ENCODE data around the gene MRPS6.

MRPS6 gene

DNA sequence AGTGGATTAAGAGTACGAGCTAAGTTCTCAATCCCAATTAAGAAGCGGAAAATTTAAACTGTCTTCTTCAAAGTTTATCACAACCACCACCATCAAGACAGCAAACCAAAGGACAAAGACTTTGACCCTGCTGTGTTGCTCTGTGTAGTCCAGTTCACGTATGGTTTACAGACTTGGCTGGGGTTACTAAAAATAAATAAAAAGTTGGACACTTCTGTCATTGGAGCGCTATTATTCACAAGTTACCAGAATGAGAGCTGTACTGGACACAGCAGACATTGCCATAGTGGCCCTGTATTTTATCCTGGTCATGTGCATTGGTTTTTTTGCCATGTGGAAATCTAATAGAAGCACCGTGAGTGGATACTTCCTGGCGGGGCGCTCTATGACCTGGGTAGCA lies 21.6 kb downstream of the MRPS6 start:
- in situ Hi-C loops (cut with HindIII; ENCODE audit: low sequenced_read_pairs): loop anchor here (5.0 kb wide), 2 partner anchors 43 to 57 kb away; no protein-coding TSS in a partner anchor

DNA sequence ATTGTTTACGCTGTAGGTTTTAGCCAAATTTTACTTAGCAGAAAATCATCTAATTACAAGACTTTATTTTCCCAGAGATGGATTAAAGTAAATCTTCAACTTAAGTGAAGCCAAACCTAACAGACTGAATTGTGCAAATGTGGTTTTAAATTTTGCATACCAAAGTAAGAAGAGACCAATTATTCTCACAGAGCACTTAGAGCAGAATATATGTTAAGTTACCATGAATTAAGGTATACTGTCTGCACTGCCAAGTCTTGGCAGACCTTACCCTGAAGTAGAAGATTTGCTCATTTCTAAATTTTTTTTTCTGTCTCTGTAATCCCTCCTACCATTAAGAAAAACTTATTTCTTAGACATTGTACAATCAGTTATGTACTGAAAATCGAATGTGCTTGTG lies 24.1 kb downstream of the MRPS6 start:
- in situ Hi-C loops (cut with HindIII; ENCODE audit: low sequenced_read_pairs): no loop called here

DNA sequence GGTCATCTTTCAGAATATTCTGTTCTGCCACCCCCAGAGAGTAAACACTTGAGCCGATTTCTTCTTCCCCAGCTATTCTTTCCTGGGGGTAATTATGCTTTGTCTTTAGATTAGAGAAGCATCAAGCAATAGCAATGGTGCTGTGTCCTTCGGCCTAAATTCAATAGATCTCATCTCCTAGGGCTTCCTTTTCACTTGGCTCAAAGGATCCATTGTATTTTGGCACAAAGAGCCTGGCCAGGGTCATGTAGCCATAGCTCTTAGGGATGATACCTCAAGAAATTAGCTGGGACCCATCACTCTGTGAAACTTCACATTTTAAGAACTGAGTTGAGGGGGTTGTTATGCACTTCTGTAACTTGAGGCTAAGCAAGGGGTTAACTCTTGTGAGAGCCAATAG lies 27.0 kb downstream of the MRPS6 start:
- in situ Hi-C loops (cut with HindIII; ENCODE audit: low sequenced_read_pairs): no loop called here

DNA sequence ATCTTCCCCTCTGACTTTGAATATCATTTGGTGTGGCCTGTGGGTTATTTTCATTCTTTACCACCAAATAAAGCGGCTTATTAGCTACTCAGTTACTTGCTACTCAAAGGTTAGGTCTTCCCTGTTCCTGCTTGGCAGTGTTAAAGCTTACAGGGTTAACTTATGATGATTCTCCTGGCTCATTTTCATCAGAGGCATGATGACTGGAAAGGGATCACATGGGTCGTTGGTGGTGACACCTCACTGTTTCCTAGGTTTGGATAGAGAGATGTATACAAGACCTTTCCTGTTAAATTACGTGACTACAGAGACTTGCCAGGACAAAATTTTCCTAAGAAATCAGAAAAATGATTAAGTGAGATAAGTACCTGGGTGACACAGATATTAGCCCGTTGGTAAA lies 27.4 kb downstream of the MRPS6 start:
- in situ Hi-C loops (cut with HindIII; ENCODE audit: low sequenced_read_pairs): no loop called here

DNA sequence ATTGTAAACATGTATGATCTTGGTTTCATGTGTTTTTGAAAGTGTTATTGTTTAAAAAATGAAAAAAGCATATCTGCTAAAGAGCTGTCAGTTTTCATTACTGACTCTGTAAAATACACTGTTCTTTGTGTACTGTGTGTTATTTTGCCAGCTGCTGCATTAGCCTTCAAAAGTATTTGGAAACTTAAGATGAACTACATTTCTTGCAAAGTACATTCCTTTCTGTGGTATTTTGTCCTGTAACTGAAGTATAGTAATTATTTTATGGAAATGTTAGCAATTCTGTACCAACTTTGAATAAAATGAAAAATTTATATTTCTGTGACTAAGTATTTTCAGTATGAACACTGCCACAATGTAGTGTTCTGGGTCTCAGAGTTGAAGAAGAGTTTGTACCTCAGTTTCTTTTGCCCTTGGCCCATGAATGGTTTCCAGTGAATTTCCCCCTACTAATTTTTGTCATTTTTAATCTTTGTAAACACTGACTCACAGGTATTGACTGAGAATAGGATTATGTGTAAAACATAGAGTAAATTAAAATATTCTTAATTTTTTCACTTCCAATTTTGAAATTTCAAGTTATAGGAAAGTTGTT lies 32.7 kb downstream of the MRPS6 start:
- in situ Hi-C loops (cut with HindIII; ENCODE audit: low sequenced_read_pairs): no loop called here

DNA sequence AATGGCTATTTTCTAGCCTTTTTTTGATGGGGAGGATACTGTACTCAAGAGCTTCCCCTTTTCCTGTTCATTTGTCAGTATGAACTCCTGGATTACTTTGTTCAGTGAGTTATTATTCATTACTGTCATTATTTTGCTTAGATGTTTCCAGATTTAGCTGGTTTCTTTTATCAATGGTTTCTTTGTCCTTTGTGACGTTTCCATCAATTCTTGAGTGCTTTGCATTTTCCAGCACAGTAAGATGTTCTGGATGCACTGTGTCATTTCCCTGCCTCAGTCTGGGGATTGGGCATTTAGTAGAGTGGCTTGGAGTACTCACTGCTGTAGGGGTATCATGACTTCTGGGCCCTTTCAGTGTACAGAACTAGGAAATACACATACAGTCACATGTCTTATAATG lies 34.2 kb downstream of the MRPS6 start:
- in situ Hi-C loops (cut with HindIII; ENCODE audit: low sequenced_read_pairs): no loop called here

DNA sequence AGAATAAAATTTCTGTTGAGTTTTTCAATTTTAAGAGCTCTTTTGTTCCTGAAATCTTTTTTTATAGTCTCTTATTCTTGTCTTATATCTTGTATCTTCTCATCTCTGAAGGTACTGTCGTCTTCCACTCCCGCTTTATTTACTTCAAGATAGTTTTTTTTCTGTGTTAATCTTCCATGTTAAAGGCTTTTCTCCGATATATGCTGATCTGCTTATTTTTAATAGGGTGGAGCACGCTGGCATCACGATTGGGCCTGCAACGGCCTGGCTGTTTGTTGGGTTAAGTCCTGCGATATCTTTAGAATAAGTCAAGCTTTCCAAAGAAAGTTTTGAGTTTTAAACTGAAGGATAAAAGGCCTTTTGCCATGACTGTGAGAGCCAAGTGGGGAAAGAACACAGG lies 35.7 kb downstream of the MRPS6 start:
- in situ Hi-C loops (cut with HindIII; ENCODE audit: low sequenced_read_pairs): no loop called here

DNA sequence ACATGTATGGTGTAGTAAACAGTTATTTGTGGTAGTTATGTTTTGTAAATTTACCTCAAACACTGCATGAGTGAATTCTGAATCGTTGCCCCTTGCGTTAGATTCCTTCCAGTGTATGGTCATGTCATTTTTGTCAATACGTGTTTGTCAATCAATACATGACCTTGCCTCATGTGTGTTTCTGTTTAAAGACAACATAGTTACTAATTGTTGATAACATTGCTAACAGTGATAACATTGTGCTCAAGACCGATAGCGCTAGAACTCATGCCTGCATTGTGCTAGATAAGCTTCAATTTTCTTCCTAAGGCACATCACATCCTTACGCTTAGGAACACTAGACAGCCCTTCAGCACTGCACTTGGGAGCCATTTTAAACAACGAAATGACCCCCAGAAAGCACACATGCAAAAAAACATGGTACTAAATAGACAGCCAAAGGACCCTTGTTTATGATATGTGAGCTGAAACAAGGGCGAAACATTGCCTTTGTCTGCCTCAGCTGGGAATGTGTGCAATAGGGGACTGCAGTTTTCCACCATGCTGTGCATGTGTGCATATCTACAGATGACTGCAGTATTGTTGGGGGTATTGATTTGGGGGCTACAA lies 37.3 kb downstream of the MRPS6 start:
- in situ Hi-C loops (cut with HindIII; ENCODE audit: low sequenced_read_pairs): no loop called here

DNA sequence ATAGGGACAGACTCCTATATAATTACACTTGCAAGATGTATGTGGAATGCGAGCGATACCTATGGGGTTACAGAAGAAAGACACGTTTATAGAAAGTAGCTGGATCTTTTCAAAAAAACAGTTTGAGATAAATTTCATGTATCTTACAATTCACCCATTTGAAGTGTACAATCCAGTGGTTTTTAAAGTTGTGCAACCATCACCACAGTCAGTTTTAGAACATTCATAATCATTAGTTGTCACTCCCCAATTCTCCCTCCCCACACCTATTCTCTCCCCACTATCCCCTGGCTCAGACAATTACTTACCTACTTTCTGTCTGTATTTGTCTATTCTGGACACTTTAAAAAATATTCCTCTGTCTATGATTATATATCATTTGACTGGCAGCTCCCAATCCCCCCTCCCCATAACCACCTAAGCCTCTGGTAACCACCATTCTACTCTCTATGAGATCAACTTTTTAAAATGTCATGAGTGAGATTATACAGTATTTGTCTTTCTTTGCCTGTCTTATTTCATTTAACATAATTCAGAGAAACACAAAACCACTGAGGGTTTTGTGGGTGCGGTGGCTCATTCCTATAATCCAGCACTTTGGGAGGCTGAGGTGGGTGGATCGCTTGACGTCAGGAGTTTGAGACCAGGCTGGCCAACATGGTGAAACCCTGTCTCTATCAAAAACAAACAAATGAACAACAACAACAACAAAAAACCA lies 39.1 kb downstream of the MRPS6 start:
- in situ Hi-C loops (cut with HindIII; ENCODE audit: low sequenced_read_pairs): no loop called here

DNA sequence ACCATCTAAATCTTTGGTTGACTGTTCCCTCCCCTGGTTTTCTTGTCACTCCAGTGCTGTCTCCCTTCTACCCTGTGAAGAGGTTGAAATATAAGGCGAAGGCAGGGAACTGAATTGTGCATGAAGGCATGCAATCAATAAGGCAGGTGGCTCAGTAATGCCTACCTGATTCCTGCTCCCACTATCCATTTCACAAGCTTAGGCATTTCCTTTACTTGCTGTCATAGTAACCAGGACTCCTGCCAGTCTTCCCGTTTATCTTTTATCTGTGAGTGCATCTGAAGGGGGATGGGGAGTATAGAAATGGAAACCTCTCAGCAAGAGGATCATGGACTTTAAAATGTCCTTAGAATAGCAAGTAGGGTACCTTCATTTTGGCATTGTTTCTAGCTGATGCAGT lies 40.5 kb downstream of the MRPS6 start:
- in situ Hi-C loops (cut with HindIII; ENCODE audit: low sequenced_read_pairs): no loop called here

DNA sequence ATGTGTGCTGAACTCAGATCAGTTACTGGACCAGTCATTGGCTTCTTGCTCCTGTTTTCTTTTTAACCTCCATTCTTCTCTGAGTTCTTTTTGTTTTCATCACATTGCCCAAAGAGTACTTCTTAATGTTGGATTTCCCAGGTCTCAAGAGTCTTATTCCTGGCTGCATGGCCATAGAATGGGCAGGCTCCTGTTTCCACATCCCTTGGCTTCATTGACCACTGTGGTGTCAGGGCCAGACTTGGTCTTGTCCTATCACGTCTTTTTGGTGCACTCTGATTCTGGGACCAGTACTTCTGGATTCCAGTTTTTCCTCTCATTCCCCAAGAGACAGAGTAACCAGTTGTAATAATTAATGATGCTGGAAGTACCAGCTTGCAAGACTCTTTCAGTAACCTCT lies 41.8 kb downstream of the MRPS6 start:
- in situ Hi-C loops (cut with HindIII; ENCODE audit: low sequenced_read_pairs): no loop called here

DNA sequence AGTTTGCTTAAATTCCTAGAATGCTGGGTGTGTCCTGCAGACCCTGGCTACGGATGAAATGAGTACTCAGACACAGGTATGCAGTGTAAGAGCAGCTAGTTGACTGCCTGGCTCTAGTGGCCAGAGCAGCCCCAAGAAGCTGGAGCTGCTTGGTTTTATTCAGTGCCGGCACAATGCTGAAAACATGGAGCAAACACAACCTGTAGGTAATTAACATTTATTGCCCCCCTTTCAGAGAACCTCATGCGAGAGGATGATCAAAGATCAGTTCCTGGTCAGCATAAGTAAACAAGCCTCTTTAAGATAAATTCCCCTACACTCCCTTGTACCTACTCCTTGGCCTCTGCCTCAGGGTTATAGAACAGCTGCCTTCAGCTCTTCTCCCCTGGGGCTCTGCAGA lies 43.2 kb downstream of the MRPS6 start:
- in situ Hi-C loops (cut with HindIII; ENCODE audit: low sequenced_read_pairs): no loop called here

DNA sequence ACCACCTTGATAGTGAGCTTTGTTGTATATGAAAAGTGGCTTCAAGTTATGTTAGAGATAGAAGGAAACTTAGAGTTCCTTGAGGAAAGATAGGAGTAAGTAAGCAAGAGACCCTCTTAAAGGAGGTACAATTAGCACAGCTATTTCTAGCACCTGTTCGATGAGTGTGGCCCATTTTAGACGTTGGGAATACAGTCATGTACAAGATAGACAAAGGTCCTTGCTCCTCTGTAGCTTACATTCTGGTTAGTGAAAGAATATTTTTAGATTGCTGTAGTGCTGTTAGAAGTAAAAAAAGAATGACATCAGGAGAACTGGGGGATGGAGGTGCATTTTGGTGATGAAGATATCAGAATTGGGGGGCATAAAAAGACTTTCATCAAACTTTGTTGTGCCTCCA lies 47.5 kb downstream of the MRPS6 start:
- in situ Hi-C loops (cut with HindIII; ENCODE audit: low sequenced_read_pairs): no loop called here

DNA sequence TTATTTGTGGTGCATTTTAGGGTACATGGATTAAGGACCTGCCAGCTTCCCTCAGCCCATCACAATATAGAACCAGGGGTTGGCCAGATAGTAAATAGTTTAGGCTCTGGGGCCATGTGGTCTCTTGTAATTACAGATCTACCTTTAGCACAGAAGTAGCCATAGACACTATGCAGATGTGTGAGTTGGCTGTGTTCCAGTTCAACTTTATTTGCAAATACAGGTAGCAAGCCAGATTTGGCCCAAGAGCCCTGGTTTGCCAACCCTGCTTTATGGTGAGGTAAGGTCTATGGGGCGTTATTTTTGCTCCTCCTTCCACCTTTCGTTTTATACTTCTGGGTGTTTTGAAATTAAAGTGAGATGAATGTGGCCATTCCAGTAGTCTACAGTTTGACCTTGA lies 48.7 kb downstream of the MRPS6 start:
- in situ Hi-C loops (cut with HindIII; ENCODE audit: low sequenced_read_pairs): no loop called here

DNA sequence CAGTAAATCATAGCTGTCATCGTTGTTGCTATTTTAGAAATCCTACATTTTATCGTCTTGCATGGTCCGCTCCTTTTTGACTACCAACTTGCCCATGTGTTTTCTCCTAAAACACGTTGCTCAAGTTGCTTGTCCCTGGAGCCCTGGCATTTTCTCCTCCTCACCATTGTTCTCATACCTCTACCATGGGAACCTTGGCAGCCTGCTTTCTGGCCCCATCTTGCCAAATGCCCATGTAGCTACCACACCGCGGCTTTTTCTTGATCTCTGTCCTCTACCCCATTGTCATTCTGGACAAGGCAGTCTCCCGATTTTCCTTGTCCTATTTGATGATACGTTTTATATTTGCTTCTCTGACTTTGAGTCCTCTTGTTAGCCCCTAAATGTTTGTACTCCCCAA lies 50.2 kb downstream of the MRPS6 start:
- in situ Hi-C loops (cut with HindIII; ENCODE audit: low sequenced_read_pairs): no loop called here

DNA sequence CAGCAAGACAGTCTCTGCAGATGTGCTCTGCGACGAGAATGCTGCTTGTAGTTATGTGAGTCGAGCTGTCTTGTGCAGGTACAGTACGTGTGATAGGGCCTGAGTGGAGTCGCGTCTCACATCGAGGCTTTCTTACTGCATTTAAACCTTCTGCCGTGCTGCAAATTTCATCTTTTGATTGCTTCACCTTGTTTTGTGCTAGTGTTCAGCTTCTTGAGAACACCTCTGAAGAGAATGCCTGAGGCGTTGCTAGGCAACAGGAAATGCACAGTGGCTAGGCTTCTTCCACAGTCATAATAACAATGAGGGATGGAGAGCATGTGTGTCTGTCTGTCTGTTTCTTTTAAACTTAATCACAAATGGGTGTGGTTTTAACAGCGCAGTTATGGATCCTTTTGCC lies 52.9 kb downstream of the MRPS6 start:
- in situ Hi-C loops (cut with HindIII; ENCODE audit: low sequenced_read_pairs): no loop called here

DNA sequence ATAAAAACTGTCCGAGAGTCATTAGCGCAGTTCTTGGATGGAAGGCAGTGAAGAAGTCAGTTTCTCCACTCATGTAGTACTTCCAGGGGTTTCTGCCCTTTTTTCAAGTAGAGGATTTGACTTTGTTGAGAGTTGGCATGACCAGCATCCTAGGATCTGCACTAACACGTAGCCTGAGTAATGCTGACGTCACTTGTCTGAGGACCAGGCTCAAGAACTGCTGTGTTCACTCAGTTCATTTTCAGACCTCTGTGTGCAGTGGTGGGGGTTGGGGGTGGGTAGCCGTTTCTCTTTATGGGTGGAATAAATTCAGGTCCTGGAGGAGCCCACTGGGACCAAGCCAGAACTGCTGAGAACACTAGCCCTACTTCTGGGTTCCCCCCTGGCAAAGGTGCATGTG lies 53.3 kb downstream of the MRPS6 start:
- in situ Hi-C loops (cut with HindIII; ENCODE audit: low sequenced_read_pairs): no loop called here

DNA sequence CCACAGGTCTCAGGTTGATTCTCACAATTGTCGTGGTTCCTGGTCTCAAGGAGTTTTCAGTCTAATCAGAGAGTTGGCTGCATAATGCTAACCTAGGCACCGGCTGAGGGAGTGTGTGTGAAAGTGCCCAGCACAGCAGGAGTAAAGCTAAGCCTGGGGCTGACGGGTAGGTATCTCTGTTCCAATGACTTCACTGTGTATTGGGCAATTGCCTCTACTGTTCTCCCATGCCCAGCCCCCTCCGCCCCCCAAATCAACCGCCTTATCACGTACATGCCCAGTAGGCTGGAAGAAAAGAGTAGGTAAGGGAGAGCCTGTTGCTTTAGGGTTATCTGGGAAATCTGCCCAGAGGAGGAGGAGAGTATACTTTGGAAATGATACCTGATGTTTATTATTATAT lies 54.7 kb downstream of the MRPS6 start:
- in situ Hi-C loops (cut with HindIII; ENCODE audit: low sequenced_read_pairs): no loop called here

DNA sequence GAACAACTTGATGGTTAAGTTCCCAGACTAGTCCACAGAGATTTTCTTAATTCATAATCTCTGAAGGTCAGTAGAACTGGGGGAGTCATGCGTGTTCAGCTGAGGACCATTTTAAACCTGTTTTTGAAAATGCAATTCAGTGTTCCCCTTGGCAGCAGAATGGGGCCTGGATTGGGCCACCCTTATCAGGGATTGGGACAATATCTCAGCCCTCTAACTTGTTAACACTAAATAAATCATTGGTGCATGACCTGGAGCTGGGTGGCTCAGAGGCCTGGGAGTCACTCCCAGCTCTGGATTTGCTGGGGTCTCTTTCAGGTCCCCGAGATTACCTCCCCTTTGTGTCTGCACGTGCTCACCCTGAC lies 55.3 kb downstream of the MRPS6 start:
- in situ Hi-C loops (cut with HindIII; ENCODE audit: low sequenced_read_pairs): no loop called here

DNA sequence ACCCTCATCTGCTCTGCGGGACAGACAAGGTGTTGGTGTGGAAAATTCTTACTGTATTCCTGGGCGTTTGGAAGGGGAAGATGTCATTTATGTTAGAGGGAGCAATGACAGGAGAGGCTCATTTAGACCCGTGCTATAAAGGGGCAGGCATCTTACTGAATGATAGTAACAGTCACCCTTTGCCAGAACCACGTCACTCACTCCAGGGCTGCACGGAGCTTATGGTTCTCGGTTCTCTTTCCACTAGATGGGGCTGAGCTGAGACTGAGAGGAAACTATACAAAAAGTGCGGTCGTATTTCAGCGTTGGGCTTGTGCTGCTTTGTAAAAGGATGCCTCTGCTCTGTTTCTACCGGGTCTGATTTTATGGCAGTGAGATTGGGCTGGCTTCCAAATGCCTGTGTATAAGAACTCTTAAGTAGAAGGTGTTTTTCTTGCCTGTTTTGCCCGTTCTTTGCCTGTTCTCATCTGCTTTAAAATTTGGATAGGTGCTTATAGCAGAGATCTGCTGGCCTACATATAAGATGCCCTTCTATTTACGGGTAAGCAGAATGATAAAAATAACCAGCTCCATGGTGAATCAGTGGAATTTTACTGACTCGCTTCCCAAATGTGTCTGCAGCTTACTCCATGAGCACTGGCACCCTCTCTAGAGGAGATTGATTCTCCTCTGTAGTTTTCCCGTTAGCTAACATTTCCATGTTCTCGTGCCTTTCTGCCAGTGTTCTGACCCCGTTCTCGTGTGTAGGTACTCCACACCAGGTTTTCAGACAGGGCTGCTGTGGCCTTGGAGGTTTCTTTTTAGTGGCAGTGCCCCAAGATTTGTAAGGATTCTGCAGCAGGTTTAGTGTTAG lies 55.9 kb downstream of the MRPS6 start:
- in situ Hi-C loops (cut with HindIII; ENCODE audit: low sequenced_read_pairs): no loop called here

DNA sequence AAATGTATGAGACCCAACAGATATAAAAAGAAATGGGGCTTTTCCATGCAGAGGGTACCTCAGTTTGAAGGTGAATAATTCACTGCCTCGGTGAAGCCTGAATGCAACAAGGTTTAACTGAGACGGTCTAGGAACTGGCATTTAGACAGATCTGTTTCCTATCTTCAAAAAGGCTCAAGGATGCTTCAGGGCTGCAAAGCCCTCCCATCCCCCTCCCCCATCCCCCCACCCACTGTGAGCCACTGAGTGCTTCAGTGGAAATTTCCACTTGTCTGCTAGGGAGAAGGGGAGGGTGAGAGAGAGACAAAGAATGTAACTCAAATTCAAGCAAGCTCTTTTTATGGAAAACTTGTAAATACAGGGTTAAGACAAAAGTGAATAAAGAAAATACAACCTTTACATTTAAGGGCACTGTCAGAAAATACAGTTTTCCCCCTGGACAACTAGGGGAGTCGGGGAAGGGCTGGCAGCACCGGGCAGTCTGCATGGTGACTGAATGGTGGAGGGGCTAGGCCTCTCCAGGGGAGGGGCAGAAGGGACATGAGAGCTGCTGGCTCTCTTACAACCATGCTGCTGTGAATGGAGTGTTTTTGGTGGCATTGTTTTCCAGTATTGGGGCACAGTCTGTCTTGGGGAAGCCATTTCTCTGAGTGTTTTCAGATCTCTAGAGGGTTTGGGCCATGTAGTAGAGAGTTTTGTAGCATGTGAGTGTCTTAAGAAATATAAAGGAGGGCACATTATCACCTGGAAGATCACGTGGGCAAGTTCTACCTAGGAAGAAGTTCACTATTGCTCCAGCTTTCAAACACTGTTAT lies 56.7 kb downstream of the MRPS6 start:
- in situ Hi-C loops (cut with HindIII; ENCODE audit: low sequenced_read_pairs): no loop called here
